ENCODE data around the gene RPL27A.

RPL27A gene

GRCh38 chr11:8701891-8702597 lies 19.5 kb downstream of the RPL27A start:
- no peak for DNase-seq (ENCODE audit: low spot score)

- no peak for DNase-seq (ENCODE audit: low spot score)
These were observed 20.0 kb downstream of the RPL27A start for GRCh38 chr11:8702598-8702915.

- DNase-seq (ENCODE audit: low spot score): no peak
These were observed 21.5 kb downstream of the RPL27A start for GRCh38 chr11:8704136-8704535.

GRCh38 chr11:8705146-8705545 lies 22.6 kb downstream of the RPL27A start:
- no peak for DNase-seq (ENCODE audit: low spot score)

GRCh38 chr11:8706673-8707432 lies 24.3 kb downstream of the RPL27A start:
- DNase-seq (ENCODE audit: low spot score): no peak

- peak; percentile 24 for DNase-seq (ENCODE audit: low spot score)
These were observed 25.1 kb downstream of the RPL27A start for GRCh38 chr11:8707541-8708191.

GRCh38 chr11:8709002-8709672 lies 26.5 kb downstream of the RPL27A start:
- peak; percentile 61 for DNase-seq (ENCODE audit: low spot score)

GRCh38 chr11:8709777-8710176 lies 27.2 kb downstream of the RPL27A start:
- DNase-seq (ENCODE audit: low spot score): no peak

- no peak for DNase-seq (ENCODE audit: low spot score)
These were observed 29.4 kb downstream of the RPL27A start for GRCh38 chr11:8711895-8712442.

- DNase-seq (ENCODE audit: low spot score): no peak
These were observed 29.9 kb downstream of the RPL27A start for GRCh38 chr11:8712506-8712905.

- no peak for DNase-seq (ENCODE audit: low spot score)
These were observed 31.3 kb downstream of the RPL27A start for GRCh38 chr11:8713760-8714454.

GRCh38 chr11:8714622-8715225 lies 32.1 kb downstream of the RPL27A start:
- no peak for DNase-seq (ENCODE audit: low spot score)

- no peak for DNase-seq (ENCODE audit: low spot score)
These were observed 32.9 kb downstream of the RPL27A start for GRCh38 chr11:8715501-8715900.

GRCh38 chr11:8717544-8717875 lies 34.9 kb downstream of the RPL27A start:
- DNase-seq (ENCODE audit: low spot score): no peak

GRCh38 chr11:8717876-8718753 lies 35.5 kb downstream of the RPL27A start:
- peak; percentile 21 for DNase-seq (ENCODE audit: low spot score)

- no peak for DNase-seq (ENCODE audit: low spot score)
These were observed 36.6 kb downstream of the RPL27A start for GRCh38 chr11:8719211-8719649.

- no peak for DNase-seq (ENCODE audit: low spot score)
These were observed 37.1 kb downstream of the RPL27A start for GRCh38 chr11:8719721-8720120.

GRCh38 chr11:8720352-8720751 lies 37.8 kb downstream of the RPL27A start:
- no peak for DNase-seq (ENCODE audit: low spot score)

- no peak for DNase-seq (ENCODE audit: low spot score)
These were observed 38.4 kb downstream of the RPL27A start for GRCh38 chr11:8720868-8721608.

Measured in Ammon's horn (tissue), 1 donor.